Astrocyte of the spinal cord (primary cell): ENCODE data around the gene ACKR3.

ENCODE experiments used
- DNase-seq: peaks from one replicate; pipeline ENCODE4 v3.0.0; 2011; ENCODE audit warnings: low read depth, low spot score
- H3K4me3 ChIP-seq: 2 replicates; pipeline ENCODE4 v1.5.1; 2011; ENCODE audit warnings: low read depth, mild to moderate bottlenecking, low read length, moderate library complexity
- CTCF ChIP-seq: IDR thresholded peaks from 2 replicates; pipeline ENCODE4 v1.5.1; 2012; ENCODE audit warnings: low read depth, mild to moderate bottlenecking, low read length, inconsistent platforms
- in situ Hi-C: cut with HindIII; loops from 2 replicates; pipeline ENCODE4 v1.10.0; 2017; ENCODE audit warnings: low sequenced_read_pairs

Gene ACKR3

GRCh38 chr2:236608710-236609109, 39.1 kb downstream of the ACKR3 start:
- H3K4me3 ChIP-seq, result no peak overlapping the region
- no peak for DNase-seq
- in situ Hi-C loops, result no loop called here
- TF ChIP-seq CTCF, result no peak

GRCh38 chr2:236610991-236611821, 41.6 kb downstream of the ACKR3 start:
- no peak for TF ChIP-seq CTCF
- no peak for DNase-seq
- in situ Hi-C loops, result no loop called here
- no peak overlapping the region for H3K4me3 ChIP-seq

- H3K4me3 ChIP-seq, result no peak overlapping the region
- in situ Hi-C loops, result no loop called here
- no peak for DNase-seq
- no peak for TF ChIP-seq CTCF
These were observed 43.1 kb downstream of the ACKR3 start for GRCh38 chr2:236612737-236613136.

- in situ Hi-C loops, result no loop called here
- no peak overlapping the region for H3K4me3 ChIP-seq
- TF ChIP-seq CTCF, result no peak
- no peak for DNase-seq
These were observed 44.0 kb downstream of the ACKR3 start for GRCh38 chr2:236613612-236614011.

- no peak for DNase-seq
- H3K4me3 ChIP-seq, result no peak overlapping the region
- TF ChIP-seq CTCF, result no peak
- in situ Hi-C loops, result no loop called here
These were observed 44.9 kb downstream of the ACKR3 start for GRCh38 chr2:236614551-236614950.

GRCh38 chr2:236616031-236616430, 46.4 kb downstream of the ACKR3 start:
- no peak overlapping the region for H3K4me3 ChIP-seq
- TF ChIP-seq CTCF, result no peak
- no peak for DNase-seq
- in situ Hi-C loops, result no loop called here
